Umbilical cord (tissue), 2 donors: ENCODE data around the gene ELF4. TPM values are rescaled to one million over a fixed set of nuclear protein-coding genes. Genes with fewer than 3 reads are reported as not detected.
A peak's percentile ranks its signal among the peaks of the same experiment; 100 is the strongest.

Experiments
- DNase-seq: peaks from one replicate; pipeline ENCODE4 v3.0.0-alpha.2; 2015; ENCODE audit warnings: low spot score
- total RNA-seq: library from RNA; depleted of rRNA; stranded (reverse); fragments of >200 nt; gene quantifications from one replicate; pipeline ENCODE4 v1.2.3, GENCODE V29; 2014; ENCODE audit warnings: low replicate concordance; ENCODE audit not compliant: insufficient read depth

ELF4 gene
- total RNA-seq, 1 donor from 2014 or later: 15.2 TPM

GRCh38 chrX:130085551-130086446 lies 24.5 kb downstream of the ELF4 start:
- no peak for DNase-seq

GRCh38 chrX:130084631-130085237 lies 25.6 kb downstream of the ELF4 start:
- DNase-seq: no peak

- DNase-seq: no peak
Measured at GRCh38 chrX:130083656-130084382, 26.5 kb downstream of the ELF4 start.

GRCh38 chrX:130083107-130083490 lies 27.2 kb downstream of the ELF4 start:
- DNase-seq: no peak

- peak; percentile 49 for DNase-seq
Measured at GRCh38 chrX:130082244-130083106, 27.8 kb downstream of the ELF4 start.

GRCh38 chrX:130081421-130082045 lies 28.8 kb downstream of the ELF4 start:
- DNase-seq: peak; percentile 49

- DNase-seq: no peak
Measured at GRCh38 chrX:130080791-130081367, 29.4 kb downstream of the ELF4 start.

- peak; percentile 75 for DNase-seq
Measured at GRCh38 chrX:130079824-130080406, 30.4 kb downstream of the ELF4 start.

GRCh38 chrX:130075777-130076176 lies 34.5 kb downstream of the ELF4 start:
- DNase-seq: no peak

- no peak for DNase-seq
Measured at GRCh38 chrX:130072345-130072740, 38.0 kb downstream of the ELF4 start.

- DNase-seq: peak; percentile 15
Measured at GRCh38 chrX:130071611-130072344, 38.5 kb downstream of the ELF4 start.

GRCh38 chrX:130066975-130067615 lies 43.2 kb downstream of the ELF4 start:
- no peak for DNase-seq

- DNase-seq: peak; percentile 75
Measured at GRCh38 chrX:130060122-130061069, 49.9 kb downstream of the ELF4 start.

GRCh38 chrX:130058652-130059051 lies 51.6 kb downstream of the ELF4 start:
- DNase-seq: peak; percentile 60

GRCh38 chrX:130057209-130057608 lies 53.1 kb downstream of the ELF4 start:
- DNase-seq: no peak

- DNase-seq: no peak
Measured at GRCh38 chrX:130055899-130056298, 54.4 kb downstream of the ELF4 start.

- DNase-seq: peak; percentile 87
Measured at GRCh38 chrX:130055103-130055502, 55.2 kb downstream of the ELF4 start.

GRCh38 chrX:130053236-130053635 lies 57.1 kb downstream of the ELF4 start:
- DNase-seq: no peak
